ENCODE measurements around the gene SEPTIN11.

SEPTIN11 gene

DNA sequence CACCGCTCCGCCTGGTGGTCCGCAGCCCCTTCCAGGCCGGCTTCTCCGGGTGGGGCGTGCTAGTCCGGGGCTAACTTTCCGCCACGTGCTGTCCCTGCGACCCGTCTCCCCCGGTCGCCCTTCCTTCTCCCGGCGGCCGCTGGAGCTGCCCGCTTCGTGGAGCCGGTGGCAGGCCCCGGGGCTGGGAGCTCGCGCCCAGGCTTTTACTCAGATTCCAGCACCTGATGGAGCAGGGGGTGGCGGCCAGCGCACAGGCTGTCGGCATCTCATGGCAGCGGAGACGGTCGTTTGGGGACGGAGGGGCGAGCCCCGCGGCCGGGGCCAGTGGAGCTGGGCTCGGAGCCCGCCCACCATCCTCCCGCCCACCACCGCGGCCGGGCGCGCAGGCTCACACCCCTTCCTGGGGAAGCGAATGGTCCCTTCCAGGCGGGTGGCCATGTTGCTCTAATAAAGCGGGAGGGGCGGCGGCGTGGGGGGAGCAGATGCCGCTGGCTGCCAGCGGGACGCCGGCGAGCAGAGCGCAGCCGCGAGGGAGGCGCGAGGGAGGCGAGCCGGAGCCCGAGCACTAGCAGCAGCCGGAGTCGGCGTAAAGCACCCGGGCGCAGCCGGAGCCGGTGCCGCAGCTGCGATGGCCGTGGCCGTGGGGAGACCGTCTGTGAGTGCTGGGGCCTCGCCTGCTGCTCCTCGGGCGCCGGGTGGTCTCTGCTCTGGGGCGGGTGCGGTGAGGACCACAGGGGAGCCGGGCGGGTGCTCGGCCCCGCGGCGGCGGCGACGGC lies at the start of gene SEPTIN11:
TSS of gene SEPTIN11 (plus strand) at position 477 of the 776 bp plus-strand sequence. CDS start at position 629, 152 bp downstream.
- H3K4me3 ChIP-seq (ENCODE audit: low read depth, low read length), result peak within 1 kb of the TSS; percentile 97
- DNase-seq (ENCODE audit: low read depth), result peak; percentile 91
- in situ Hi-C loops (cut with HindIII; ENCODE audit: low sequenced_read_pairs), result loop anchor here (25.0 kb wide), 1 partner anchor 412 kb away; no protein-coding TSS in a partner anchor
- TF ChIP-seq, protein P1, sequence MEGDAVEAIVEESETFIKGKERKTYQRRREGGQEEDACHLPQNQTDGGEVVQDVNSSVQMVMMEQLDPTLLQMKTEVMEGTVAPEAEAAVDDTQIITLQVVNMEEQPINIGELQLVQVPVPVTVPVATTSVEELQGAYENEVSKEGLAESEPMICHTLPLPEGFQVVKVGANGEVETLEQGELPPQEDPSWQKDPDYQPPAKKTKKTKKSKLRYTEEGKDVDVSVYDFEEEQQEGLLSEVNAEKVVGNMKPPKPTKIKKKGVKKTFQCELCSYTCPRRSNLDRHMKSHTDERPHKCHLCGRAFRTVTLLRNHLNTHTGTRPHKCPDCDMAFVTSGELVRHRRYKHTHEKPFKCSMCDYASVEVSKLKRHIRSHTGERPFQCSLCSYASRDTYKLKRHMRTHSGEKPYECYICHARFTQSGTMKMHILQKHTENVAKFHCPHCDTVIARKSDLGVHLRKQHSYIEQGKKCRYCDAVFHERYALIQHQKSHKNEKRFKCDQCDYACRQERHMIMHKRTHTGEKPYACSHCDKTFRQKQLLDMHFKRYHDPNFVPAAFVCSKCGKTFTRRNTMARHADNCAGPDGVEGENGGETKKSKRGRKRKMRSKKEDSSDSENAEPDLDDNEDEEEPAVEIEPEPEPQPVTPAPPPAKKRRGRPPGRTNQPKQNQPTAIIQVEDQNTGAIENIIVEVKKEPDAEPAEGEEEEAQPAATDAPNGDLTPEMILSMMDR (IDR thresholded peaks at IDR 0.05; ENCODE audit: low read depth, low read length, missing control alignments), result no peak

DNA sequence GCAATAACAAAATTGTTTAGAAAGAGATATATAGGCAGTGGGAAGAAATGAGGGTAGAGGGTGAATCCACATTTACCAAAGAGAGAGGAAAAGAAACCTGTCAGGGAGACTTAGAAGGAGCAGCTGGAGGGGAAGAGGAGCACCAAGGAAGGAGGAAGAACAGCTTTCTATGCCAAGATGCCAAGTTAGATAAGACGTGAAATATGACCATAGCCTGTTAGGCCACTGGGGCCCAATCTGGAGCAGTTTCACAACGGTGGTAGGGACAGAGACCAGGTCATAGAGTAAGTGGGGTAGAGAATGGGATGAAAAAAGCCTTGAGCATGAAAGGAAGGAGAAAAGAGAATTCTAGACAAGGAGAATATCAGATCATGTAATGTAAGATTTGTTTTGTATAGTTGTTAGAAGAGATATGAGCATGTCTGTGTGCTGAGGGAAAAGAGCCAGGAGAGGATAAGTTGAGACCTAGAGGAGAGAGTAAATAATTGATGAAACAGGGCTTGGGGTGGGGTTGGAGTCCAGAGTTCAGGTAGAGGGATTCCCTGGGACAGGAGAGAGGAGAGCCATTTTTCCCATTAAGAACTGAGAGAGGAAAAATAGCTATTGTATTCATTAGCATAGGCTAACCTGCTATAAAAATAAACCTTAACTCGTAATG lies 47.2 kb upstream of the SEPTIN11 start:
- in situ Hi-C loops (cut with HindIII; ENCODE audit: low sequenced_read_pairs), result no loop called here
- DNase-seq (ENCODE audit: low read depth), result no peak
- TF ChIP-seq, protein P1 (IDR thresholded peaks at IDR 0.05; ENCODE audit: low read depth, low read length, missing control alignments), result no peak
- H3K4me3 ChIP-seq (ENCODE audit: low read depth, low read length), result no peak overlapping the region

DNA sequence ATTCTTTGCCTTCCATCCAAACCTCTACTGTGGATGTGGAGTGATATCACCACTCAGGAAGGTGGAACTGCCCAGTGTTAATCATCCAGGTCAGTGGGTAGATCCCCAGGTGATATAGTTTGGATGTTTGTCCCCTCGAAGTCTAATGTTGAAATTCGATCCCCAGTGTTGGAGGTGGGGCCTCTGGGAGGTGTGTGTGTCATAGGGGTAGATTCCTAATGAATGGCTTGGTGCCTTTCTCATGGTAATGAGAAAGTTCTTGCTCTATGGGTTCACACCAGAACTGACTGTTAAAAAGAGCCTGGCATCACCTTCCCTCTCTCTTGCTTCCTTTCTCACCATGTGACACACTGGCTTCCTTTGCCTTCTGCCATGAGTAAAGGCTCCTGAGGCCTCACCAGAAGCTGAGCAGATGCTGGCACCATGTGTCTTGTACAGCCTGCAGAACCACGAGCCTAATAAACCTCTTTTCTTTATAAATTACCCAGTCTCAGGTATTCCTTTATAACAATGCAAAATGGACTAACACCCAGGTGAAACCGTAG lies 44.8 kb upstream of the SEPTIN11 start:
- in situ Hi-C loops (cut with HindIII; ENCODE audit: low sequenced_read_pairs), result no loop called here
- DNase-seq (ENCODE audit: low read depth), result no peak
- no peak overlapping the region for H3K4me3 ChIP-seq (ENCODE audit: low read depth, low read length)
- TF ChIP-seq, protein P1 (IDR thresholded peaks at IDR 0.05; ENCODE audit: low read depth, low read length, missing control alignments), result no peak

DNA sequence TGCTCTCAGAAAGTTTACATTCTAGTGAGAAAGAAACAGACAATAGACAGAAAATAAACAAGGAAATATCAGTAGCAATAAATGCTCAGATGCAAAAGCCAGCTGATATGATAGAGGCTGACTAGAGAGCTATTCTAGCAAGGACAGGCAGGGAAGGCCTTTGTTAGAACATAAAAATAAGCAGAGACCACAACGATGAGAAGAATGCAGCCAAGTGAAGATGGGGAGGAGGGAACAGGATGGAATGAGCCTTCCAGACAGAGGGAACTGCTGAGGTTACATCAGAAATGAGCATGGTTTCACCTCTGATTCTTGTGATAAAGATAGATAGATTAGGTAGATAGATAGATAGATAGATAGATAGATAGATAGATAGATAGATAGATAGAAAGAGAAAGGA lies 44.0 kb upstream of the SEPTIN11 start:
- H3K4me3 ChIP-seq (ENCODE audit: low read depth, low read length), result no peak overlapping the region
- DNase-seq (ENCODE audit: low read depth), result peak; percentile 15
- TF ChIP-seq, protein P1 (IDR thresholded peaks at IDR 0.05; ENCODE audit: low read depth, low read length, missing control alignments), result no peak
- in situ Hi-C loops (cut with HindIII; ENCODE audit: low sequenced_read_pairs), result no loop called here

DNA sequence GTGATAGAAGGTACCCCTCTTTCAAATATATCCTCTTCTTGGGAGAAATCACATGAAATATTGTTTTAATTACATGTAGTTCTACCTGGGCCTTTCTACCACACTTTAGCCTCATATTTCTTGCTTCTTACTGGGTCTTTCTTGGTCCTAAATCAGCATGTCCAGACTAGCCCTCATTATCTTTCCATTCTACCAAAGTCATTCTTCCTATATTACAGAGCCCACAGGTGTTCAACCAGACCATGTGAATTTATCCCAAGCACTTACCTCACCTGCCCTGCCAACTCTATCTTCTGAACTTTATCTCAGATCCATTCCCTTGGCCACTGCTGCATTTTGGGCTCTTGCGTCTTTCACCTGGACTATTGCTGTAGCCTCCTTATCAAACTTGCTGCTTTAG lies 39.8 kb upstream of the SEPTIN11 start:
- in situ Hi-C loops (cut with HindIII; ENCODE audit: low sequenced_read_pairs), result no loop called here
- TF ChIP-seq, protein P1 (IDR thresholded peaks at IDR 0.05; ENCODE audit: low read depth, low read length, missing control alignments), result no peak
- DNase-seq (ENCODE audit: low read depth), result no peak
- no peak overlapping the region for H3K4me3 ChIP-seq (ENCODE audit: low read depth, low read length)

DNA sequence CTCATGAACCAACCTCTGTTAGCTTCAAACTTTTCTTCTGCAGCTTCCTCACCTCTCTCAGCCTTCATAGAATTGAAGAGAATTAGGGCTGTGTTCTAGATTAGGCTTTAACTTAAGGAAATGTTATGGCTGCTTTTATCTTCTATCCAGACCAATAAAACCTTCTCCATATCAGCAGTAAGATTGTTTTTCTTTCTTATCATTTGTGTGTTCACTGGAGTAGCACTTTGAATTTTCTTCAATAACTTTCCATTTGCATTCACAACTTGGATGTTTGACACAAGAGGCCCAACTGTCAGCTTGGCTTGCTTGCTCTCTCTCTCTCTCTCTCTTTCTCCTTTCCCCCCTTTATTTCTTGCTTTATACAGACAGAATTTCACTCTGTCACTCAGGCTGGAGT lies 28.8 kb upstream of the SEPTIN11 start:
- no peak overlapping the region for H3K4me3 ChIP-seq (ENCODE audit: low read depth, low read length)
- DNase-seq (ENCODE audit: low read depth), result no peak
- in situ Hi-C loops (cut with HindIII; ENCODE audit: low sequenced_read_pairs), result no loop called here
- TF ChIP-seq, protein P1 (IDR thresholded peaks at IDR 0.05; ENCODE audit: low read depth, low read length, missing control alignments), result no peak
